ENCODE results near the gene MYOM3.
"Not testable (repeated sequence)": the region's sequence is repeated elsewhere in the genome, so short reads cannot be mapped to it uniquely, and the experiment has no call there.

Gene MYOM3

DNA sequence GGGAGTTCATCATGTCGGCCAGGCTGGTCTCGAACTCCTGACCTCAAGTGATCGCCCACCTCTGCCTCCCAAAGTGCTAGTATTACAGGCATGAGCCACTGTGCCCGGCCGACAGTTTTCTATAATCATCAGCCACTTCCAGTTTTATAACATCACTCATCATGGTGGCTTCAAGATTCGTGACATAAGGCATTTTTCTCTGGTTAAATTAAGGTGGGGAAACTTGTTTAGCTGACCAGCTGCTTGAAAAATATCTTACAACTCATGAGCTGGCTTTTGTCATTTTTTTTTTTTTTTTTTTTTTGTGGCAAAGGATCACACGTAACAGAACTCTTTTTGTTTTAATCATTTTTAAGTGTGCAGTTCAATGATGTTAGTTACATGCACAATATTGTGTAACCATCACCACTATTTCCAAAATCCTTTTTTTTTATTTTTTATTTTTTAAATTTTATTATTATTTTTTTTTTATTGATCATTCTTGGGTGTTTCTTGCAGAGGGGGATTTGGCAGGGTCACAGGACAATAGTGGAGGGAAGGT lies 80.9 kb downstream of the MYOM3 start:
- not testable (repeated sequence) for DNase-seq (ENCODE audit: low read depth)

DNA sequence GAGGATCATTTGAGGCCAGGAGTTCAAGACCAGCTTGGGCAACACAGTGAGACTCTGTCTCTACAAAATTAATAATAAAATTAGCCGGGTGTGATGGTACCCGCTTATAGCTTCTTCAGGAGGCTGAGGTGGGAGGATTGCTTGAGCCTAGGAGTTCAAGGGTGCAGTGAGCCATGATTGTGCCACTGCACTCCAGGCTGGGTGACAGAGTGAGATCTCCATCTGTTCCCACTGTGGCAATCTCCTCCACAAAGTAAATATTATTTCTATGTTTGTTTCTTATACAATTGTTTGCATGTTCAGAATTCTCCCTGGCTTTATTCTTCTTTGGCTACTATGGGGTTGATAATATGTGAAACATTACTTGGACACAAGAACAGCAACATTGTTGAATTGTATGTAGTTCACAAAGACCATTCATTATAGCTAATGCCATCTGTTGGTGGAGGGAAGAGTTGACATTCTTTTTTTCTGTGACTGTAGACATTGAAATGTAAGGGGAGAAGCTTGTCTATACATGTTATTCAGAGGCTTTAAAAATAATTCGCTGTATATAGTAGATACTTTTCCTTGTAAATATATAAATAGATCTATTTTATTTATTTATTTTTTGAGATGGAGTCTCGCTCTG lies 84.0 kb downstream of the MYOM3 start:
- no peak for DNase-seq (ENCODE audit: low read depth)

DNA sequence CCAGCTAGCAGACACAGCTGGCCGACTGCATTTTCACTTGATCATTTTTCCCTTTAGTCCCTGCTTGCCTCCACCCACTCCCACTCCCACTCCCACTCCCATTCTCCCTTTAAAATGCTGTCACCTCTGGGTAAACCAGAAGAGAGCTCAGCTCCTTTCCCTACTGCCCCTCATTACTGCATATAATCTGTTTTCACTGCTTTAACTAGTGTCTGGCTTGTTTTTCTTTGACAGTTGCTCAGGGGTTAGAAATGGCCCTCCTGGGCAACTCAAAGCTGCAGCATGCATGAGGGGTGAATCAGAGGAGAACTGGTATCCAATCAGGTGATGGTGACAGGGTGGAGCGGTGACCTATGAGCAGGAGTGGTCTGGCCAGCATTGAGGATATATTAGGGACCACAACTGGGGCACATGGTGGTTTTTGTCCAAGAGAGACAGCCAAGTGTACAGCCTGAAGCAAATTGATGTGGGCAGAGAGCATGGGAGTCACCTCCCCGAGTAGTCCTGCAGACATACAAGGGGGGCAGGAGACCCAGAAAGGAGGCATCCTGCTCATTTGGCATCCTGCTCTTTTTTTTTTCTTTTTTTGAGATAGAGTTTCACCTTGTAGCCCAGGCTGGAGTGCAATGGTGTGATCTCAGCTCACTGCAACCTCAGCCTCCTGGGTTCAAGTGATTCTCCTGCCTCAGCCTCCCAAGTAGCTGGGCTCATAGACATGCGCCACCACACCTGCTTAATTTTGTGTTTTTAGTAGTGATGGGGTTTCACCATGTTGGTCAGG lies 89.2 kb downstream of the MYOM3 start:
- no peak for DNase-seq (ENCODE audit: low read depth)

DNA sequence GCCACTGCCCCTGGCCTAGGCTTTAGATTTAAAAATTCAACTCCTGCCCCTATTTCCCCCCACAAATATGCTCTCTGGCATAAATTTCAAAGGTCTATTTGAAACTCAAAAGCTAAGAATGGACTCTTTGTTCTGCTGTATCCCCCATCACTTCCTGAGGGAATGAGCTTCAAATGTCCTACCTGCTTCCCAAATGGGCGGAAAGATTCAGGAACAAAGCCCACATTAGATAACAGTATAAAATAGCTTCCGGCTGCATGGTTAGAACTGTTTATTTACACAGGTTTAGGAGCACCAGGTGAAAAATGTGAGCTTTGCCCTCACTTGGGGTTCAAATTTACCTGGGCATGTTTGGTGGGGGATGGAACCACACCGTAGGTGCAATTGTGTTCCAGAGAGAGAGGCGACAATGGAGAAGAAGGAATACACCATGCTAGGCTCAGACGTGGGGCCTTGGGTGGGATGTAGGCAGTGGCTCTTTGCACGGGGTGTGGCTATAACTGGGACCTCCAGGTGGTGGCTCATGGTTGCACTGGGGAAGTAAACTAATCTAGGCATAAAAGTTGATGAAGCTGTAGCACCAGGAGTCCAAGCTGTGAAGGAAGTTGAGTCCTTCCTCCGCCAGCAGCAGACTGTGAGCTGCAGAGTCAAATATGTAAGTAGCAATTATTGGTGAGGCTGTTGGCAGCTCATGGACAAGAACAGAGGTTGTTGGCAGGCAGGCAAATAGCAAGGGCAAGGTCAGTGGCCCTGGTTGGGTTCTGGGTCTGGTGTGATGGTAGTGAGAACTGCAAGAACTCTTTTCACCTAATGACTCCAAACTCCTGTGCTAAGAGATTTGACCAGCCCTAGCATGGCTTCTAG lies 90.3 kb downstream of the MYOM3 start:
- DNase-seq (ENCODE audit: low read depth): no peak

DNA sequence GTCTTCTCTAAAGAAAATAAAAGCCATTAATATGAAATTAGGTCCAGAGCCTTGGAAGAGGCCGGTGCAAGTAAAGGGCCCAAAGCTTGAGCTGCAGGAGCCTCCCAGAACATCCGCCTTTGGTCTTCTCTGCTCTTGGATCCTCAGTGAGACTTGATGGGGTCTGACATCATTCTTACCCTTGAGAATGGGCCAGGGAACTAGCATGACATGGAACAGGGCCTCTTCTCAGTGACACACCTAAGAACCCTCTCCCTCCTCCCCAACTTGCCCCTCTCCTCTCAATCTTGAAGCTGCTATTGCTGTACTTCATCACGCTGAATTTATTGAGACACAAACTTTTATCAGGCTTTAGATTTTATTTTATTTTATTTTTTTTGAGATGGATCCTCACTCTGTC lies 91.5 kb downstream of the MYOM3 start:
- no peak for DNase-seq (ENCODE audit: low read depth)

DNA sequence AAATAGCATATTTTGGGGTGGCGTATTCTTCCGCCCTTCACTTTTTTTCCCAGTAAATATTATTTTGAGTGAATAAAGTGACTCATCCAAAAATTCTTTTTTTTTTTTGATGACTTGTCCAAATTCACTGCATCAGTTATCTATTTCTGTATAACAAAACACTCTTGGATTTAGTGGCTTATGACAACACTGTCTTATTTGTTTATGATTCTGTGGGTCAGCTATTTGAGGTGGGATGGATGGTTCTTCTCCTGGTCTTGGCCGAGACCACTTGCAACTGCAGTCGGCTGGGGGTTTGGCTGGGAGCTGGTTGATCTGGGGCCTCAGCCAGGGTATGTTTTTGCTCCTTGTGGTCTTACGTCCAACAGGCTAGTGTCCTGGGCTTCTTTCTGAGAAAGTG lies 91.9 kb downstream of the MYOM3 start:
- DNase-seq (ENCODE audit: low read depth): no peak

DNA sequence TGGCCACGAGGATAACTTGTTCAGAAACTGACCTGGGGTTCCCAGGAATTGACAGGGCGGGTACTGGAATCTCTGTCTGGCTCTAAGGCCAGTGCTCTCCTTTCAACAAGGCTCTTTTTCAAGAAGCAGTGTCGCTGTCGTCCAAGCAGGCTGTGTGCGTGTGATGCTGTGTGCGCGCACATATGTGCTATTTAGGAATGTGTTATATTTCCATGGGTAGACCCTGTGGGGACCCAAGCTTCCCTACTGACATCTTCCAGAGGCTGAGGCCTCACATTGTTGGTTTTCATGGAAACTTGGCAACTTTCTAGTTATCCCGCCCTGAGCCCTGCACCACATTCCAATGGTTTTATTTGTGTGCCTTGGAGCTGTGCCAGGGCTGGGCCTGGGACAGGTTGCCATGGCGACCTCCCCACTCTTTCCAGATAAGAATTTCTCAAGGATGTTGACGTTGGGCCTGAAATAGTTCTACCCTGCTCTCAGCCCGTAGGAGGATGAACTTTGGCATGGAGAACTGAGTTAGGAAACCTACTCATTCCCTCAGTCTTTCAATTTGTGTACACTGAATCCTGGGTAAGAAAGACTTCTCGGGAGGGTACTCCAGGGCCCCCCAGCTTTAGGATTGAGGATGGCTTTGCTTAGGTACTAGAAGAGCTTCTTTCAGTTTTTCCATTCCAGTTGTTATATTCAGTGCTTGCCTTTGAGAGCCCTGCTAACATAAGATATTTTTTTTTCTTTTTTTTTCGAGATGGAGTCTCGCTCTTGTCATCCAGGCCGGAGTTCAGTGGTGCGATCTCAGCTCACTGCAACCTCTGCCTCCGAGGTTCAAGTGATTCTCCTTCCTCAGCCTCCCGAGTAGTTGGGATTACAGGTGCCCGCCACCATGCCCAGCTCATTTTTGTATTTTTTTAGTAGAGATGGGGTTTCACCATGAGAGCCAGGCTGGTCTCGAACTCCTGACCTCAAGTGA lies 93.0 kb downstream of the MYOM3 start:
- DNase-seq (ENCODE audit: low read depth): no peak

DNA sequence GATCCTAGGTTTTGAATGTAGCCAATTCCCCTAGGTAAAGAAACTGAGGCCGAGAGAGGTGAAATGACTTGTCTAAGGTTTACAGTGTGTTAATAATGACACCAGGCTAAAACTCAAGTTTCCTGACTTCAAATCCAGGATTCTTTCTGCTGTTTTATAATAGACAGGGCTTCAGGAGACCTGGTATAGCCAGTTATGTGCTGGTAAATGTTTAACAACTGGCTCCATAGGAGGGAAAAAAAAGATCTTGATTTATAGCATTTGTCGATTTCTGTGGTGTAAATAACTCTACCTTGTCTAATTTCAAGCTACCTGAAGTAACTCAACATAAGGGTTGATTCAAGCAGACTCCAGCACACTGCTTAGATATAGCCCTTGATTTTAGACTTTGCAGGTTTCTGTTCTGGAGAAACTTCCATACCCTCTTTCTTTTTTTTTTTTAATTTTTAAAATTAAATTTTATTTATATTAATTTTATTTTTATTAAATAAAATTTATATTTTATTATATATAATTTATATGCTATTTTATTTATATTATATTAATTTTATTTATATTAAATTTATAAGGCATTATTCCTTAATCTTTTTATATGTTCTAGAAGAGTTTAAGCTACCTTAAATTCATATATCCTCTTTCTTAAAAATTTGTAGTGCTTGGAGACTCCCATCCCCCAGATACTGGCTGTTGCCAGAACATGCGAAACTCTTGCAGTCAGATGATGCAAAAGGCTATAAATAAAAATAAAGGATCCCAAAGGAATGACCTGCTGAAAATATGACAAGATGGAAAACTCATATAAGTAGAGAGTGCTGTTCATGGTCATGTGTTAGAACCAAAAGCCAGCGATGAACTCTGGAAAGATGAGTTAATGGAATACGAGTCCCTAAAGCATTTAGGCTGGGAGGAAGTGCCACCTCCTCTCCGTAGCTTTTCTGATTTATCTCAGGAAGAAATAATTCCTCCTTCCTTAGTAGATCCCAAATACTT lies 96.4 kb downstream of the MYOM3 start:
- no peak for DNase-seq (ENCODE audit: low read depth)

DNA sequence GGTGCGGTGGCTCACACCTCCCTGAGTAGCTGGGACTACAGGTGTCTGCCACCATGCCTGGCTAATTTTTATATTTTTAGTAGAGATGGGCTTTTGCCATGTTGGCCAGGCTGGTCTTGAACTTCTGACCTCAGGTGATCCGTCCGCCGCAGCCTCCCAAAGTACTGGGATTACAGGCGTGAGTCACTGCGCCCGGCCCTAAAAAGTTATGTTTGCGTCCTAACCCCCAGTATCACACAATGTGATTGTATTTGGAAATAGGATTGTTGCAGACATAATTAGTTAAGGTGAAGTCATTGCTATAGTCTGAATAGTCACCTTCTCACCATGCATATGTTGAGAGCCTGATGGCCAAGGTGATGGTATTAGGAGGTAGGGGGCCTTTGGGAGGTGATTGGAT lies 99.1 kb downstream of the MYOM3 start:
- DNase-seq (ENCODE audit: low read depth): not testable (repeated sequence)

DNA sequence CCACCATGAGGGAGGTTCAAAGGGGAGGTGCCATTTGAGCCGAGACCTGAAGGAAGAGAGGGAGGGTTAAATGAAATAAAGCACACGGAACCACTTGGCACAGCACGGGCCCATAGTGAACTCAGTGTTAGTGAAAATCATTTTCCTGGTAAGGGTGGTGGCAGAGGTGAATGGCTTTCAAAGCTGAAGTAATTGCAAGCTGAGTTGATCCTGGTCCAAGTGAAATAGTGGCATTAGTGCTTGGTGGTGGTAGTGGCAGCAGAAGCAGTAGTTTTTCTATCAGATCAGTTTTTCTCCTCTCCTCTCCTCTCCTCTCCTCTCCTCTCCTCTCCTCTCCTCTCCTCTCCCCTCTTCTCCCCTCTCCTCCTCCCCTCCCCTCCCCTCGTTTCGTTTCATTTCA lies 101.3 kb downstream of the MYOM3 start:
- no peak for DNase-seq (ENCODE audit: low read depth)

DNA sequence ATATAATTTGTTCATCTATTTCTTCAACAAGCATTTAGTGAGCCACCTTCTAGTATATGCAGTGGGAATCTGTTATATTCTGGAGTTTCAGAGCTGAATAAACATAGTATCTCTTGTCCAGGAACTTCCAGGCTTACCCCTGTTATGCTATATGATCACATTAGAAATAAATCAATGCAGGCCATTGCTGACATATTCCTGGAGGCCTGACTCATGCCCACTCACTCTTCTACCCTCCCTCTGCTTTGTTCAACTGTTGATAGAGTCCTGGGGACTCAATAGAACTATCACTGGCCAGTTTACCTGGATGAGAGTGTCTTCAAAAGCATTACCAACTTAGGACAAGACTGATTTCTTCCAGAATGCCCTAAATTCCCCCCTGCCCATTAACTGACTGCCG lies 102.5 kb downstream of the MYOM3 start:
- no peak for DNase-seq (ENCODE audit: low read depth)

DNA sequence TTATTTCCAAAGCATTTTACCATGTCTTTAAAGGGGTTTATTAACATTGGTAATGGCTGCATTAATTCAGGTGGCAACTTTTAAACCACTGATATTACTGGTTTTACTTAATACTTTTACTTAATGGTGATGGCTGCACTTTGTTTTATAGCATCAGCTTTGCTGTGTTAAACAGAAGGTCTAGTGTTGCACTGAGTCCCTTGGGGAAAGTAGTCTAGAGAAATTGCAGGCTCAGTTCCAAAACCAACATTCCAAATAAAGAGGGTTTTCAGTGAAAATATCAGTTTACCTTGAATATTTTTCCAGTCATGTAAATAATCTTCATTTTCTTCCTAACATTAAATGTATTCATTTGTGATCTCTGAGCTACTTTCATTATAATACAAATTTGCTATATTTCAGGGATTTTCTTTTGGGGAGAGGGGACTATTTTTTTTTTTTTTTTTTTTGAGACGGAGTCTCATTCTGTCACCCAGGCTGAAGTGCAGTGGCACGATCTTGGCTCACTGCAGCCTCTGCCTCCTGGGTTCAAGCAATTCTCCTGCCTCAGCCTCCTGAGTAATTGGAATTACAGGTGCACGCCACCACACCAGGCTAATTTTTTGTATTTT lies 103.3 kb downstream of the MYOM3 start:
- not testable (repeated sequence) for DNase-seq (ENCODE audit: low read depth)

DNA sequence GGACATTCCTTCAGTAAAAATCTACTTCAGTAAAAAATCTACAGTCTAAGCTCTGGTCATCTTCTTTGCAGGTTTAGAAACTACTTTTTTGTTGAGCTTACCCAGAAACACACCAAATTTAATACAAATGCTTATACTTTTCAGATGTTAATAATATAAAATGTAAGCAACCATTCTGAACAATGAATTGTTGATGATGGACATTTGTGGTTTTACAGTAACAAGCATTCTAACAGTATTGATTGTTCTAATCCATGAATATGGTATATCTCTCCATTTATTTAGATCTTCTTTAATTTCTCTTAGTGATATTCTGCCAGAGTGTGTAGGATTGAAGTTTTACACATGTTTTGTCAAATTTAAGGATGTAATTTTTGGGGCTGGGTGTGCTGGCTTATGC lies 104.9 kb downstream of the MYOM3 start:
- no peak for DNase-seq (ENCODE audit: low read depth)

Measured in stimulated activated CD8-positive, alpha-beta memory T cell treated with anti-CD3 and anti-CD28 coated beads, Interleukin-7, amount 100 ng/mL, for 24 hours (primary cell).